ENCODE results near the gene ZNF385D. TPM values are rescaled to one million over a fixed set of nuclear protein-coding genes. Genes with fewer than 3 reads are reported as not detected.

The ZNF385D gene
- total RNA-seq, 2 experiments from 2014 or later, result not detected

GRCh38 chr3:21542656-21543379 is 208.2 kb downstream of the ZNF385D start:
- Mint-ChIP-seq H3K4me1 (ENCODE audit: low read depth) (no peaks in the 10 kb centered on the region), H3K4me3 (no peak overlapping the region), H3K36me3 (ENCODE audit: low read depth) (no peaks in the 10 kb centered on the region), H3K9me3 (peaks cover 2% of the 10 kb centered on the region), H3K27me3 (ENCODE audit: low read depth) (no peaks in the 10 kb centered on the region), H3K27ac (no peak overlapping the region)
- CTCF ChIA-PET, result no interaction called here
- no peak for DNase-seq
- intact Hi-C loops (cut with micrococcal nuclease), result no loop called here

- intact Hi-C loops (cut with micrococcal nuclease), result no loop called here
- no peak overlapping the region for H3K4me3 Mint-ChIP-seq
- H3K27ac Mint-ChIP-seq, result no peak overlapping the region
- no peak for DNase-seq
- H3K4me1 Mint-ChIP-seq (ENCODE audit: low read depth), result no peaks in the 10 kb centered on the region
- H3K27me3 Mint-ChIP-seq (ENCODE audit: low read depth), result peaks cover 2% of the 10 kb centered on the region
- peaks cover 5% of the 10 kb centered on the region for H3K9me3 Mint-ChIP-seq
- CTCF ChIA-PET, result no interaction called here
- H3K36me3 Mint-ChIP-seq (ENCODE audit: low read depth), result no peaks in the 10 kb centered on the region
Observed at GRCh38 chr3:21540265-21540664, 210.7 kb downstream of the ZNF385D start.

GRCh38 chr3:21534462-21534861 is 216.5 kb downstream of the ZNF385D start:
- H3K4me3 Mint-ChIP-seq, result no peak overlapping the region
- no peak for DNase-seq
- H3K27me3 Mint-ChIP-seq (ENCODE audit: low read depth), result peaks cover 2% of the 10 kb centered on the region
- H3K36me3 Mint-ChIP-seq (ENCODE audit: low read depth), result no peaks in the 10 kb centered on the region
- H3K4me1 Mint-ChIP-seq (ENCODE audit: low read depth), result no peaks in the 10 kb centered on the region
- CTCF ChIA-PET, result no interaction called here
- intact Hi-C loops (cut with micrococcal nuclease), result no loop called here
- peaks cover 3% of the 10 kb centered on the region for H3K9me3 Mint-ChIP-seq
- H3K27ac Mint-ChIP-seq, result no peak overlapping the region

- no peaks in the 10 kb centered on the region for H3K36me3 Mint-ChIP-seq (ENCODE audit: low read depth)
- no peaks in the 10 kb centered on the region for H3K4me1 Mint-ChIP-seq (ENCODE audit: low read depth)
- H3K9me3 Mint-ChIP-seq, result peaks cover 3% of the 10 kb centered on the region
- no peak overlapping the region for H3K27ac Mint-ChIP-seq
- no peak for DNase-seq
- peaks cover 2% of the 10 kb centered on the region for H3K27me3 Mint-ChIP-seq (ENCODE audit: low read depth)
- CTCF ChIA-PET, result no interaction called here
- intact Hi-C loops (cut with micrococcal nuclease), result no loop called here
- H3K4me3 Mint-ChIP-seq, result no peak overlapping the region
Observed at GRCh38 chr3:21533002-21533401, 218.0 kb downstream of the ZNF385D start.

- no peak overlapping the region for H3K4me3 Mint-ChIP-seq
- H3K27me3 Mint-ChIP-seq (ENCODE audit: low read depth), result peaks cover 2% of the 10 kb centered on the region
- CTCF ChIA-PET, result no interaction called here
- peaks cover 3% of the 10 kb centered on the region for H3K9me3 Mint-ChIP-seq
- H3K27ac Mint-ChIP-seq, result no peak overlapping the region
- H3K36me3 Mint-ChIP-seq (ENCODE audit: low read depth), result no peaks in the 10 kb centered on the region
- no peak for DNase-seq
- no peaks in the 10 kb centered on the region for H3K4me1 Mint-ChIP-seq (ENCODE audit: low read depth)
- intact Hi-C loops (cut with micrococcal nuclease), result no loop called here
Observed at GRCh38 chr3:21531909-21532308, 219.1 kb downstream of the ZNF385D start.

- no peak overlapping the region for H3K4me3 Mint-ChIP-seq
- H3K27me3 Mint-ChIP-seq (ENCODE audit: low read depth), result no peaks in the 10 kb centered on the region
- no peak overlapping the region for H3K27ac Mint-ChIP-seq
- intact Hi-C loops (cut with micrococcal nuclease), result no loop called here
- CTCF ChIA-PET, result no interaction called here
- H3K4me1 Mint-ChIP-seq (ENCODE audit: low read depth), result no peaks in the 10 kb centered on the region
- DNase-seq, result no peak
- H3K36me3 Mint-ChIP-seq (ENCODE audit: low read depth), result no peaks in the 10 kb centered on the region
- H3K9me3 Mint-ChIP-seq, result no peaks in the 10 kb centered on the region
Observed at GRCh38 chr3:21528291-21528995, 222.6 kb downstream of the ZNF385D start.

- no peaks in the 10 kb centered on the region for H3K9me3 Mint-ChIP-seq
- H3K27me3 Mint-ChIP-seq (ENCODE audit: low read depth), result no peaks in the 10 kb centered on the region
- no peak for DNase-seq
- CTCF ChIA-PET, result no interaction called here
- no peak overlapping the region for H3K27ac Mint-ChIP-seq
- intact Hi-C loops (cut with micrococcal nuclease), result no loop called here
- H3K4me1 Mint-ChIP-seq (ENCODE audit: low read depth), result no peaks in the 10 kb centered on the region
- no peak overlapping the region for H3K4me3 Mint-ChIP-seq
- H3K36me3 Mint-ChIP-seq (ENCODE audit: low read depth), result no peaks in the 10 kb centered on the region
Observed at GRCh38 chr3:21526461-21526860, 224.5 kb downstream of the ZNF385D start.

GRCh38 chr3:21524133-21524532 is 226.9 kb downstream of the ZNF385D start:
- H3K4me3 Mint-ChIP-seq, result no peak overlapping the region
- CTCF ChIA-PET, result no interaction called here
- no peaks in the 10 kb centered on the region for H3K27me3 Mint-ChIP-seq (ENCODE audit: low read depth)
- no peak for DNase-seq
- intact Hi-C loops (cut with micrococcal nuclease), result no loop called here
- H3K9me3 Mint-ChIP-seq, result no peaks in the 10 kb centered on the region
- H3K27ac Mint-ChIP-seq, result no peak overlapping the region
- H3K4me1 Mint-ChIP-seq (ENCODE audit: low read depth), result no peaks in the 10 kb centered on the region
- no peaks in the 10 kb centered on the region for H3K36me3 Mint-ChIP-seq (ENCODE audit: low read depth)

GRCh38 chr3:21520106-21520963 is 230.7 kb downstream of the ZNF385D start:
- Mint-ChIP-seq H3K27me3 (ENCODE audit: low read depth) (no peaks in the 10 kb centered on the region), H3K27ac (no peak overlapping the region), H3K9me3 (no peaks in the 10 kb centered on the region), H3K36me3 (ENCODE audit: low read depth) (no peaks in the 10 kb centered on the region), H3K4me3 (no peak overlapping the region), H3K4me1 (ENCODE audit: low read depth) (no peaks in the 10 kb centered on the region)
- intact Hi-C loops (cut with micrococcal nuclease), result no loop called here
- CTCF ChIA-PET, result no interaction called here
- DNase-seq, result no peak

GRCh38 chr3:21517184-21517583 is 233.8 kb downstream of the ZNF385D start:
- Mint-ChIP-seq H3K36me3 (ENCODE audit: low read depth) (no peaks in the 10 kb centered on the region), H3K27ac (no peak overlapping the region), H3K4me1 (ENCODE audit: low read depth) (no peaks in the 10 kb centered on the region), H3K9me3 (peaks cover 1% of the 10 kb centered on the region), H3K27me3 (ENCODE audit: low read depth) (no peaks in the 10 kb centered on the region), H3K4me3 (no peak overlapping the region)
- intact Hi-C loops (cut with micrococcal nuclease), result no loop called here
- no peak for DNase-seq
- CTCF ChIA-PET, result no interaction called here

- Mint-ChIP-seq H3K4me1 (ENCODE audit: low read depth) (no peaks in the 10 kb centered on the region), H3K9me3 (peaks cover 3% of the 10 kb centered on the region), H3K36me3 (ENCODE audit: low read depth) (no peaks in the 10 kb centered on the region), H3K27ac (no peak overlapping the region), H3K4me3 (no peak overlapping the region), H3K27me3 (ENCODE audit: low read depth) (no peaks in the 10 kb centered on the region)
- DNase-seq, result no peak
- intact Hi-C loops (cut with micrococcal nuclease), result no loop called here
- CTCF ChIA-PET, result no interaction called here
Observed at GRCh38 chr3:21515417-21515816, 235.6 kb downstream of the ZNF385D start.

- DNase-seq, result no peak
- no peaks in the 10 kb centered on the region for H3K27me3 Mint-ChIP-seq (ENCODE audit: low read depth)
- H3K4me3 Mint-ChIP-seq, result no peak overlapping the region
- intact Hi-C loops (cut with micrococcal nuclease), result no loop called here
- no peak overlapping the region for H3K27ac Mint-ChIP-seq
- no peaks in the 10 kb centered on the region for H3K36me3 Mint-ChIP-seq (ENCODE audit: low read depth)
- CTCF ChIA-PET, result no interaction called here
- H3K9me3 Mint-ChIP-seq, result peaks cover 7% of the 10 kb centered on the region
- H3K4me1 Mint-ChIP-seq (ENCODE audit: low read depth), result no peaks in the 10 kb centered on the region
Observed at GRCh38 chr3:21509731-21510470, 241.1 kb downstream of the ZNF385D start.
